Tibial nerve (tissue), 3 donors: ENCODE results near the gene DNPH1.

Experiments
- CTCF ChIP-seq, 5 experiments: fragments of 200-600 bp in 3 of 5; fragments of 450-650 bp in 2 of 5; sonication (generic) in 3 of 5; IDR thresholded peaks; one replicate each; pipeline ENCODE4 v1.5.1; 2016 to 2019; ENCODE audit warnings: antibody characterized with exemption in 5 of 5, mild to moderate bottlenecking in 3 of 5, moderate library complexity in 2 of 5
- POLR2A ChIP-seq, 2 donors: fragments of 450-650 bp; IDR thresholded peaks; one replicate each; pipeline ENCODE4 v1.6.1; 2017; ENCODE audit warnings: antibody characterized with exemption in 2 of 2, mild to moderate bottlenecking in 2 of 2, moderate library complexity in 2 of 2

- no peak for TF ChIP-seq CTCF (IDR thresholded peaks at IDR 0.05)
- TF ChIP-seq POLR2A (IDR thresholded peaks at IDR 0.05), result no peak
Measured at GRCh38 chr6:43175676-43176422, 53.4 kb downstream of the DNPH1 start.
